OCI-LY3 (cell line): ENCODE results near the gene TYRO3.

Source experiments
- EZH2phosphoT487 ChIP-seq: fragments of 200-600 bp; shearing (Covaris generic); IDR thresholded peaks from 2 replicates; pipeline ENCODE4 v1.6.1; 2018; ENCODE audit warnings: antibody characterized with exemption, mixed run types, low read depth
- TF ChIP-seq, protein P1 (sequence below): fragments of 200-600, 300-600 bp; sonication (generic); IDR thresholded peaks from 2 replicates; pipeline ENCODE4 v1.5.1; 2014; ENCODE audit warnings: antibody characterized with exemption, low read length, low read depth

DNA sequence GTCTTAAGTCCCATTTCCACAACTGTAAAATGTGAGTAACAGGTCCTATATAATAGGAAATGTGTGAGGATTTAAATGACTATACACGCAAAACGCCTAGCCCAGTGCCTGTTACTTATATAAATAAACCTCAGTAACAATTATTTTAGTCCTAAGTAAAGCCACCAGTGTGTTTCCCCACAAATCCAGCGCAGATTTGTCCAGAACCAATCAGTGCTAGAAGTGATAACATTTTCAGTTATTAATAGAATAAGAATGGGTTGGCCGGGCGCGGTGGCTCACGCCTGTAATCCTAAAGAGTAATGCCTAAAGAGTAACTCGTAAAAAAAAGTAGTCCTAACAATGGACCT, 15.5 kb upstream of the TYRO3 start:
- TF ChIP-seq, protein P1, sequence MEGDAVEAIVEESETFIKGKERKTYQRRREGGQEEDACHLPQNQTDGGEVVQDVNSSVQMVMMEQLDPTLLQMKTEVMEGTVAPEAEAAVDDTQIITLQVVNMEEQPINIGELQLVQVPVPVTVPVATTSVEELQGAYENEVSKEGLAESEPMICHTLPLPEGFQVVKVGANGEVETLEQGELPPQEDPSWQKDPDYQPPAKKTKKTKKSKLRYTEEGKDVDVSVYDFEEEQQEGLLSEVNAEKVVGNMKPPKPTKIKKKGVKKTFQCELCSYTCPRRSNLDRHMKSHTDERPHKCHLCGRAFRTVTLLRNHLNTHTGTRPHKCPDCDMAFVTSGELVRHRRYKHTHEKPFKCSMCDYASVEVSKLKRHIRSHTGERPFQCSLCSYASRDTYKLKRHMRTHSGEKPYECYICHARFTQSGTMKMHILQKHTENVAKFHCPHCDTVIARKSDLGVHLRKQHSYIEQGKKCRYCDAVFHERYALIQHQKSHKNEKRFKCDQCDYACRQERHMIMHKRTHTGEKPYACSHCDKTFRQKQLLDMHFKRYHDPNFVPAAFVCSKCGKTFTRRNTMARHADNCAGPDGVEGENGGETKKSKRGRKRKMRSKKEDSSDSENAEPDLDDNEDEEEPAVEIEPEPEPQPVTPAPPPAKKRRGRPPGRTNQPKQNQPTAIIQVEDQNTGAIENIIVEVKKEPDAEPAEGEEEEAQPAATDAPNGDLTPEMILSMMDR, result no peak
- no peak for TF ChIP-seq EZH2phosphoT487
